Activated CD4-positive, alpha-beta T cell treated with anti-CD3 and anti-CD28 coated beads, Interleukin-2, amount 10 ng/mL, durations not matched to agents 24 days and 14 days (primary cell): ENCODE data around the gene STIM1. TPM values are rescaled to one million over a fixed set of nuclear protein-coding genes. Genes with fewer than 3 reads are reported as not detected.
"Not testable (repeated sequence)": the region's sequence is repeated elsewhere in the genome, so short reads cannot be mapped to it uniquely, and the experiment has no call there.

ENCODE experiments used
- DNase-seq: peaks from one replicate; pipeline ENCODE4 v3.0.0; 2022
- H3K27ac Mint-ChIP-seq: one replicate; pipeline ENCODE4 v1.8.0; 2022; ENCODE audit warnings: mild to moderate bottlenecking, mixed read lengths
- H3K27me3 Mint-ChIP-seq: one replicate; pipeline ENCODE4 v1.8.0; 2022; ENCODE audit warnings: mixed read lengths
- H3K36me3 Mint-ChIP-seq: one replicate; pipeline ENCODE4 v1.8.0; 2022; ENCODE audit warnings: low read depth, mild to moderate bottlenecking, mixed read lengths
- H3K4me1 Mint-ChIP-seq: one replicate; pipeline ENCODE4 v1.8.0; 2021; ENCODE audit warnings: mixed read lengths
- H3K4me3 Mint-ChIP-seq: one replicate; pipeline ENCODE4 v1.8.0; 2022; ENCODE audit warnings: mild to moderate bottlenecking, moderate library complexity, mixed read lengths
- H3K9me3 Mint-ChIP-seq: one replicate; pipeline ENCODE4 v1.8.0; 2021; ENCODE audit warnings: mixed read lengths
- intact Hi-C: fragments of 100-400 bp; cut with micrococcal nuclease; formaldehyde crosslinking; loops from one replicate; pipeline ENCODE4 v1.15.1; 2023
- total RNA-seq: library from RNA; stranded (reverse); gene quantifications from 2 replicates; pipeline ENCODE4 v1.2.3, GENCODE V29; 2022

STIM1 gene
- total RNA-seq, 1 donor from 2014 or later = 63.4 TPM

DNA sequence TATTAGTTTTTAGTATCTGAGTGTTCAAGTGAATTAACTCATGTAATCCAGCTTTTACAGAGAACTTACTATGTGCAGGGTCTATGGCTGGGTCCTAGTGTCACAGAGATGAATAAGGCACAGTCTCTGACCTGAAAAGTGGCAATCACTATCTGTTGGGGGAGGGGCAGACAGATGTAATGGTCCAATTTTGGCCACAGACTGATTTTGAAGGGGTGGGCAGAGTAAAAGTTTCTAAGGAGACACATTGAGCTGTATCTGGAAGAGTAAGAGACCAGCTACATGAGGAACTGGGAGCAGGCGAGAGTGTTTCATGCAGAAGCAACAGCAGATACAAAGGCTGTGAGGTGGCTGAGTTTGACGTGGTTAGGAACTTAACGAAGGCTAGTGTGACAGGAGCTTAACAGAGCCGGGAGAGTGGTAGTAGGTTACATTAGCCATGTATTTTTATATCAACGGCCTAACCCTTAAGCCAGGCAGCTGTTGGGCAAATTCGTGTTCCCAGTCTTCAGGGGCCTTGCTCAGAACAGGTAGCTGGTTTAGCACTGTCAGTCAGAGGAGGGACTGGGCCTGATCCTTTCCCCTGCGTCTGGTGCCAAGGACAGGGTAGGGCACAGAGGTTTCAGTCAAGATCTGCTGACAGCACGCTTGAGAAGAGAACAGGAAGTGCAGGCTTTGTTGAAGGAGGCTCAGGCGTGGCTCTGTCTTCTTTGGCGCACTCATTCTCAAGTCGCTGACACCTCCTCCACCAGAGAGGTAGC lies 1.4 kb upstream of the STIM1 start:
- DNase-seq = peak; percentile 92
- intact Hi-C loops = loop anchor here (1.0 to 2.0 kb wide), 7 partner anchors 13 to 240 kb away; partner anchors contain the start of genes NUP98 and RRM1
- H3K36me3 Mint-ChIP-seq = peaks cover 13% of the 10 kb centered on the region
- peaks cover 51% of the 10 kb centered on the region for H3K4me1 Mint-ChIP-seq
- peak overlapping the region; percentile 78 for H3K4me3 Mint-ChIP-seq
- H3K27ac Mint-ChIP-seq = peak overlapping the region; percentile 99
- H3K9me3 Mint-ChIP-seq = no peaks in the 10 kb centered on the region
- H3K27me3 Mint-ChIP-seq = no peaks in the 10 kb centered on the region

- Mint-ChIP-seq H3K9me3 (no peaks in the 10 kb centered on the region), H3K27ac (peak overlapping the region; percentile 99), H3K36me3 (peaks cover 15% of the 10 kb centered on the region), H3K4me3 (peak overlapping the region; percentile 78), H3K27me3 (no peaks in the 10 kb centered on the region), H3K4me1 (peaks cover 52% of the 10 kb centered on the region)
- intact Hi-C loops = loop anchor here (1.0 to 2.0 kb wide), 7 partner anchors 13 to 240 kb away; partner anchors contain the start of genes NUP98 and RRM1
- DNase-seq = no peak
Measured at GRCh38 chr11:3854660-3854976, 846 bp upstream of the STIM1 start.

GRCh38 chr11:3855808-3856491 lies 486 bp downstream of the STIM1 start:
- no peaks in the 10 kb centered on the region for H3K9me3 Mint-ChIP-seq
- intact Hi-C loops = loop anchor here (2.0 to 5.0 kb wide), 3 partner anchors 65 to 111 kb away; no protein-coding TSS in a partner anchor
- H3K36me3 Mint-ChIP-seq = peaks cover 17% of the 10 kb centered on the region
- no peaks in the 10 kb centered on the region for H3K27me3 Mint-ChIP-seq
- H3K4me3 Mint-ChIP-seq = peak overlapping the region; percentile 98
- DNase-seq = peak; percentile 87
- H3K27ac Mint-ChIP-seq = peak overlapping the region; percentile 98
- H3K4me1 Mint-ChIP-seq = peaks cover 63% of the 10 kb centered on the region

GRCh38 chr11:3856856-3857553 lies 1.5 kb downstream of the STIM1 start:
- no peaks in the 10 kb centered on the region for H3K9me3 Mint-ChIP-seq
- DNase-seq = no peak
- H3K4me3 Mint-ChIP-seq = peak overlapping the region; percentile 98
- intact Hi-C loops = loop anchor here (5.0 kb wide), 1 partner anchor 110 kb away; no protein-coding TSS in a partner anchor
- peaks cover 20% of the 10 kb centered on the region for H3K36me3 Mint-ChIP-seq
- peak overlapping the region; percentile 98 for H3K27ac Mint-ChIP-seq
- no peaks in the 10 kb centered on the region for H3K27me3 Mint-ChIP-seq
- H3K4me1 Mint-ChIP-seq = peaks cover 70% of the 10 kb centered on the region

DNA sequence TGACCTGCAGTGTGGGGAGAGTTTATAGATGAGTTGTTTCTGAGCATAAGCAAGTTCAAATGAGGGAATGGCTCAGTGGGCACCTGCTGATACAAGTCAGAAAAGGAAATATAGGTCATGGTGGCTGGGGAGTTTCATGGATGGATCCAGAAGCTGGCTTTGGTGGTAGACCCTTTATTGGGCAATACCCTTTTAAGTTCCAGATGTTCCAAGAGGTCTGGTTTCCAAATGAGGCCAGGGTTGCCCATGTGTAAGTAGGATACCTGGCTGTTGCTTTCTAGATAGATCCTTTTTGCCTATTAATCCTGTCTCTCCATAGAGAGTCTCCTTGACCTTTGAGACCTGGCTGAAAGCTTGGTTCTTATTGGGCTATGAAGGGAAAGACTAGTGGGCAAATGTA lies 2.2 kb downstream of the STIM1 start:
- DNase-seq = no peak
- H3K36me3 Mint-ChIP-seq = peaks cover 21% of the 10 kb centered on the region
- intact Hi-C loops = loop anchor here (5.0 kb wide), 1 partner anchor 110 kb away; no protein-coding TSS in a partner anchor
- H3K27ac Mint-ChIP-seq = peak overlapping the region; percentile 91
- peak overlapping the region; percentile 98 for H3K4me3 Mint-ChIP-seq
- no peaks in the 10 kb centered on the region for H3K27me3 Mint-ChIP-seq
- H3K9me3 Mint-ChIP-seq = no peaks in the 10 kb centered on the region
- H3K4me1 Mint-ChIP-seq = peaks cover 72% of the 10 kb centered on the region

GRCh38 chr11:3859373-3859881 lies 4.0 kb downstream of the STIM1 start:
- intact Hi-C loops = loop anchor here (5.0 kb wide), 1 partner anchor 108 kb away; no protein-coding TSS in a partner anchor
- peak overlapping the region; percentile 98 for H3K4me3 Mint-ChIP-seq
- DNase-seq = peak; percentile 80
- peaks cover 29% of the 10 kb centered on the region for H3K36me3 Mint-ChIP-seq
- H3K4me1 Mint-ChIP-seq = peaks cover 64% of the 10 kb centered on the region
- H3K27ac Mint-ChIP-seq = peak overlapping the region; percentile 91
- no peaks in the 10 kb centered on the region for H3K27me3 Mint-ChIP-seq
- H3K9me3 Mint-ChIP-seq = no peaks in the 10 kb centered on the region

GRCh38 chr11:3860375-3860774 lies 4.9 kb downstream of the STIM1 start:
- intact Hi-C loops = loop anchor here (1.0 kb wide), 1 partner anchor 45 kb away; no protein-coding TSS in a partner anchor
- Mint-ChIP-seq H3K4me3 (peak overlapping the region; percentile 98), H3K9me3 (no peaks in the 10 kb centered on the region), H3K27me3 (no peaks in the 10 kb centered on the region), H3K4me1 (peaks cover 70% of the 10 kb centered on the region), H3K36me3 (peaks cover 30% of the 10 kb centered on the region), H3K27ac (peak overlapping the region; percentile 91)
- peak; percentile 70 for DNase-seq

DNA sequence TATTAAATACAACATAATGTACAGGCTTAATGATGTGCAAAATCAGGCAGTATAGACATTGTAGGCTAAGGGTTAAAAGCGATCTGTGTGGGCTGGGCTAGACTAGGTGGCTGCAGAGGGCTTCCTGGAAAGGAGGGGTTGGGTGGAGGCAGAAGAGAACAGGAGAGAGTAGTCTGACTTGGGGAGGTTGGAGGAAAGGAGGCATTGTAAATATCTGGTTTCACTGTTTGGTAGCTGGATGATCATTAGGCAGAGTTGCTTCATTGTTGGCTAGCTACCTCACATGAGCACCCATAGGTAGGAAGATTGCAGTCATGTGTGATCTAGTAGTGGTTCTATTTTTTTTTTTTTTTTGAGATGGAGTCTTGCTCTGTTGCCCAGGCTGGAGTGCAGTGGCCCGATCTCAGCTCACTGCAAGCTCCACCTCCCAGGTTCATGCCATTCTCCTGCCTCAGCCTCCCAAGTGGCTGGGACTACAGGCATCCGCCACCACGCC lies 5.5 kb downstream of the STIM1 start:
- H3K4me3 Mint-ChIP-seq = peak overlapping the region; percentile 98
- not testable (repeated sequence) for H3K27me3 Mint-ChIP-seq, H3K9me3 Mint-ChIP-seq
- peaks cover 29% of the 10 kb centered on the region for H3K36me3 Mint-ChIP-seq
- intact Hi-C loops = loop anchor here (1.0 kb wide), 2 partner anchors 10 to 44 kb away; no protein-coding TSS in a partner anchor
- H3K27ac Mint-ChIP-seq = peak overlapping the region; percentile 91
- peak; percentile 85 for DNase-seq
- H3K4me1 Mint-ChIP-seq = peaks cover 74% of the 10 kb centered on the region

DNA sequence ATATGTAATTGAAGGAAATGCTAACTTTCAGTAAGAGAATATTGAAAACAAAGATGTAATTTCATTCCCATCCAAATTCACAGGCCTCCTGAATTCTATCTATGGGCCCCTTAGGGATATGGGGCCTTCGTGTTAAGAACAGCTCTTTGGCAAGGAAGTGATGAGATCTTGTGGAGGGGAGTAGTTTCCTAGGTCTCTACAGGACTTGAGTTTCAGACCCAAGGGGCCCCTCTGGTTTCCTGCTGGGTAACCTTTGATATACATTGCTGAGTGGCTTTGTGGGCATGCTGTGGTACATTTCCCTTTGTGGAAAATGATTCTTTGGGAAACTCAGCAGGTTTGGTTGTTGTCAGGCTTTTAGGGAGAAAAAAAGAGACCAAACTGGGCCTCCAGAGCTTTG lies 6.2 kb downstream of the STIM1 start:
- peaks cover 79% of the 10 kb centered on the region for H3K4me1 Mint-ChIP-seq
- intact Hi-C loops = loop anchor here (1.0 kb wide), 1 partner anchor 10 kb away; no protein-coding TSS in a partner anchor
- peak overlapping the region; percentile 98 for H3K4me3 Mint-ChIP-seq
- peak overlapping the region; percentile 91 for H3K27ac Mint-ChIP-seq
- H3K27me3 Mint-ChIP-seq = no peaks in the 10 kb centered on the region
- H3K9me3 Mint-ChIP-seq = no peaks in the 10 kb centered on the region
- peaks cover 29% of the 10 kb centered on the region for H3K36me3 Mint-ChIP-seq
- peak; percentile 74 for DNase-seq

DNA sequence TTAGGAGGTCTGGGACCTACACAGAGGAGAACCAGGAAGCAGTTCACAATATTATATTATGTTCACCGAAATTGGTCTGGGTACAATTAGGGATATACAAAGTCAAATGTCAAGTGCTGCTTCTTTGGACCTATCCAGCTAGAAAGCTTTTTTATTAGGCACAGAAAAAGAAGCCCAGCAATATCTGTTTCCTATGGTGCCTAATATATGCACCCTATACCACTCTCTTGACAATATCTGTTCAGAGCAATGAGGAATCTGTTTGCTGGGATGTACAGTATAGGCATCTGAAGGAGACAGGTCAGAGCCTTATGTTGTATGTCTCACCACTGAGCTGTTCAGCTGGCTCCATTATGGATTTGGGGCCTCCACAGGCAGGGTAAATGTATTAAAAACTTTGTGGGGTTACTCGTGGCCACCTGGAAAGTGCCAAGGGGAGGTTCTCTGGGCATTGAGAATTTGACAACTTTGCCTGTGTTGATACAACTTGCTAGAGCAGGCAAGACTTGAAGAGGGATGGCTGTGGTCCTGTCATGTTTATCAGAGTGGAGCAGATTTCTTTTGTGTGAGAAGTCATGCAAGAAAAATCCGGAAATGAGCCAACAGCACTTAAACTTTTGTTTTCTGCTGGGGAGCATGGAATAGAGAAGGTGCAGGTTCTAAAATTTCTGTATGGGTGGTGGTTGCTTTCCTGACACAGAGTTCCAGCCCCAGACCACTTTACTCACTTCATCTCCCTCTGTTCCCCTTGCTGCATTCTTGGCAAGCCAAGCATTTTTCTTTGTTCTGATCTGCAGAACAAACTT lies 10.1 kb downstream of the STIM1 start:
- H3K27me3 Mint-ChIP-seq = no peaks in the 10 kb centered on the region
- H3K4me3 Mint-ChIP-seq = peak overlapping the region; percentile 44
- no peaks in the 10 kb centered on the region for H3K9me3 Mint-ChIP-seq
- peak overlapping the region; percentile 84 for H3K27ac Mint-ChIP-seq
- H3K36me3 Mint-ChIP-seq = peaks cover 24% of the 10 kb centered on the region
- peak; percentile 71 for DNase-seq
- H3K4me1 Mint-ChIP-seq = peaks cover 71% of the 10 kb centered on the region
- intact Hi-C loops = no loop called here

DNA sequence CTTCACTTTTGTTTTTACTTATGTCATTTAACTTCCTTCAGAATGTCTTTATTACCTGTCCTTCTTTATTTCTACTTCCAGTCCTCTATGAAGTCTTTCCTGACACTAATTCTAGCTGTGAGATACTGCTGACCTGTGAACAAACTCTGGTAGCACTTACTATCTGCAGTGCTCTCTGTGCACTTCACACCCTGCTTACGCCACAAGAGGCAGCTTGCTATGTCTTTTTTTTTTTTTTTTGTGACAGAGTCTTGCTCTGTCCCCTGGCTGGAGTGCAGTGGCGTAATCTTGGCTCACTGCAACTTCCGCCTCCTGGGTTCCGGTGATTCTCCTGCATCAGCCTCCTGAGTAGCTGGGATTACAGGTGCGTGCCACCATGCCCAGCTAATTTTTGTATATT lies 10.7 kb downstream of the STIM1 start:
- H3K36me3 Mint-ChIP-seq = peaks cover 23% of the 10 kb centered on the region
- peak overlapping the region; percentile 84 for H3K27ac Mint-ChIP-seq
- no peak for DNase-seq
- peak overlapping the region; percentile 44 for H3K4me3 Mint-ChIP-seq
- H3K4me1 Mint-ChIP-seq = peaks cover 70% of the 10 kb centered on the region
- no peaks in the 10 kb centered on the region for H3K27me3 Mint-ChIP-seq
- intact Hi-C loops = no loop called here
- H3K9me3 Mint-ChIP-seq = no peaks in the 10 kb centered on the region

GRCh38 chr11:3866836-3867208 lies 11.4 kb downstream of the STIM1 start:
- Mint-ChIP-seq H3K4me3 (peak overlapping the region; percentile 55), H3K27me3 (no peaks in the 10 kb centered on the region), H3K36me3 (peaks cover 25% of the 10 kb centered on the region), H3K9me3 (no peaks in the 10 kb centered on the region), H3K27ac (peak overlapping the region; percentile 87), H3K4me1 (peaks cover 71% of the 10 kb centered on the region)
- no peak for DNase-seq
- intact Hi-C loops = loop anchor here (1.0 kb wide), 1 partner anchor 9 kb away; no protein-coding TSS in a partner anchor
